ENCODE data around the gene SDF4. TPM values are rescaled to one million over a fixed set of nuclear protein-coding genes. Genes with fewer than 3 reads are reported as not detected.

The SDF4 gene
- total RNA-seq, 1 donor from 2014 or later: 175 TPM

DNA sequence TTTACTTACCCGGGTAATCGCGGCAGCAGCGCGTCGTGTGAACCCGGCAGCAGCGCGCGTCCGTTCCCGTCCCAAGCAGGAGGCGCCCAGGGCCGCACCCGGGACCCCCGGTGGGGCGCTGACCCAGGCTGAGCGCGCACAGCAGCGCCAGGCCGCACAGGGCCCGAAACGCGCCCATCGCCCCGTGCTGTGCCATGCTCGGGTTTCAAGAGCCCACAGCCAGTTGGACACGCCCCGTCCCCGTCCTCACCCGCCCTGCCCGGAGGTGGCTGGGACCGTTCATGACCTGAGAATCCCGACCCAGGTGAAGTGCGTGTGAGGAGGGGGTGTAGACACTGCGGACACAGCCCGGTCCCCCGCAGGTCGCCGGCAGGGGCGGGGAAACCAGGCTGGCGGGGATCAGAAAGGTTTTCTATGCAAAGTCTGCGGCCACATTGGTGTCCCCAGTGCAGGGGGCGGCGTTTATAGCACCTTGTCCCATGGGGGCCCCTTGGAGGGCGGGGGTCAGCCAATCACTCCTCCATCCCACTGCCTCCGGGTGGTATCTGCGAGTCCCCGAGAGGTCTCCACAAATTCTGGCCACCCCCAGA, 25.3 kb downstream of the SDF4 start, which contains the start of gene TNFRSF18:
Gene TNFRSF18 (minus strand): TSS at position 217 of the 590 bp plus-strand sequence. CDS start 21 bp downstream, at position 196.
- H3K9me3 ChIP-seq (ENCODE audit: insufficient read depth, low read depth, low read length): no peaks in the 10 kb centered on the region
- FAIRE-seq: no peak
- H3K27me3 ChIP-seq (ENCODE audit: insufficient read depth, low read length): peaks cover 3% of the 10 kb centered on the region
- no peaks in the 10 kb centered on the region for H3K79me2 ChIP-seq (ENCODE audit: insufficient read depth, low read length)
- H3K4me2 ChIP-seq (ENCODE audit: low read length): peak within 1 kb of the TSS; percentile 73
- no peak within 1 kb of the TSS for H3K27ac ChIP-seq (ENCODE audit: low read depth, low read length)
- H3K9me3 Mint-ChIP-seq (ENCODE audit: unreplicated experiment): no peaks in the 10 kb centered on the region
- H3K27ac Mint-ChIP-seq (ENCODE audit: unreplicated experiment): no peak within 1 kb of the TSS
- no peak within 1 kb of the TSS for H3K9ac ChIP-seq (ENCODE audit: low read length)
- H3K4me1 ChIP-seq (ENCODE audit: insufficient read depth, low read length): peaks cover 27% of the 10 kb centered on the region
- H3K36me3 Mint-ChIP-seq (ENCODE audit: low read depth, unreplicated experiment): no peaks in the 10 kb centered on the region
- H3K4me1 Mint-ChIP-seq (ENCODE audit: low read depth, unreplicated experiment): peaks cover 5% of the 10 kb centered on the region
- H3K4me3 ChIP-seq (ENCODE audit: insufficient read depth, low read depth, low read length): peak within 1 kb of the TSS; percentile 5
- peak within 1 kb of the TSS; percentile 60 for H2AFZ ChIP-seq (ENCODE audit: low read depth, low read length)
- H4K20me1 ChIP-seq (ENCODE audit: insufficient read depth, low read length): no peaks in the 10 kb centered on the region
- no peak for DNase-seq (ENCODE audit: low read depth)
- H3K27me3 Mint-ChIP-seq (ENCODE audit: low read depth, unreplicated experiment): peaks cover 2% of the 10 kb centered on the region
- H3K4me3 Mint-ChIP-seq (ENCODE audit: unreplicated experiment): no peak within 1 kb of the TSS
- H3K36me3 ChIP-seq (ENCODE audit: insufficient read depth, low read length): no peaks in the 10 kb centered on the region
- no peak for TF ChIP-seq EZH2 (IDR thresholded peaks at IDR 0.05; ENCODE audit: insufficient read depth, low read length)
- TF ChIP-seq, protein P1, sequence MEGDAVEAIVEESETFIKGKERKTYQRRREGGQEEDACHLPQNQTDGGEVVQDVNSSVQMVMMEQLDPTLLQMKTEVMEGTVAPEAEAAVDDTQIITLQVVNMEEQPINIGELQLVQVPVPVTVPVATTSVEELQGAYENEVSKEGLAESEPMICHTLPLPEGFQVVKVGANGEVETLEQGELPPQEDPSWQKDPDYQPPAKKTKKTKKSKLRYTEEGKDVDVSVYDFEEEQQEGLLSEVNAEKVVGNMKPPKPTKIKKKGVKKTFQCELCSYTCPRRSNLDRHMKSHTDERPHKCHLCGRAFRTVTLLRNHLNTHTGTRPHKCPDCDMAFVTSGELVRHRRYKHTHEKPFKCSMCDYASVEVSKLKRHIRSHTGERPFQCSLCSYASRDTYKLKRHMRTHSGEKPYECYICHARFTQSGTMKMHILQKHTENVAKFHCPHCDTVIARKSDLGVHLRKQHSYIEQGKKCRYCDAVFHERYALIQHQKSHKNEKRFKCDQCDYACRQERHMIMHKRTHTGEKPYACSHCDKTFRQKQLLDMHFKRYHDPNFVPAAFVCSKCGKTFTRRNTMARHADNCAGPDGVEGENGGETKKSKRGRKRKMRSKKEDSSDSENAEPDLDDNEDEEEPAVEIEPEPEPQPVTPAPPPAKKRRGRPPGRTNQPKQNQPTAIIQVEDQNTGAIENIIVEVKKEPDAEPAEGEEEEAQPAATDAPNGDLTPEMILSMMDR (IDR thresholded peaks at IDR 0.05; ENCODE audit: insufficient read depth, low read depth, low read length): no peak

DNA sequence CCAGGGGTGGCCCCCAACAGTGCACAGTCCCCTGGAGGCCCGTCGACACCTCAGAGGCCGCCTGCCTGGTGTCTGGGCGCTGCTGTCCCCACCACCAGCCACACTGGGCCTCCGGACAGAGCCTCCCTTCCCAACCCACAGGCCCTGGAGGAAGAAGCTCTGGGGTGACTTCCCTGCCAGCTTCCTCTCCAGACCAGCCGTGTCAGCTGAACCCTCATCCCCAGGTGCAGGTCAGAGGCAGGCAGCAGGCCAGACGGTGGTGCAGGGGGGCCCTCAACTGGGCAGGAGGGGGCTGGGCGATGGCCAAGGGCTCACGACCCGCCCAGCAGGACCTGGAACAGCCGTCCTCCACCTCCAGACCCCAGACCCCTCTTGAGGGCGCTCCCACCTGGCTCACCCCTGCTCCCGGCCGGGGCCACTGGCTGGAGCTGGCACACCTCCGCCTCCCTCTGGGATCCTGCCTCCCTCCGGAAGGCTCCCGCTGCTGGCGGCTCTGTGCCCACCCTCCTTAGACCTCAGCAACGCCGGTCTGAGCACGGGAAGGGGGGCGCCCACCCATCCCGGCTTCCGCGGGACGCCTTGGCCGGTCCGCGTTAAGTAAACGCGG, 25.9 kb downstream of the SDF4 start:
- Histone ChIP-seq H4K20me1 (ENCODE audit: insufficient read depth, low read length) (no peaks in the 10 kb centered on the region), H3K27me3 (ENCODE audit: insufficient read depth, low read length) (peaks cover 3% of the 10 kb centered on the region), H3K9me3 (ENCODE audit: insufficient read depth, low read depth, low read length) (no peaks in the 10 kb centered on the region), H3K4me2 (ENCODE audit: low read length) (peak overlapping the region; percentile 73), H3K27ac (ENCODE audit: low read depth, low read length) (no peak overlapping the region), H3K4me3 (ENCODE audit: insufficient read depth, low read depth, low read length) (peak overlapping the region; percentile 5), H3K79me2 (ENCODE audit: insufficient read depth, low read length) (no peaks in the 10 kb centered on the region), H3K4me1 (ENCODE audit: insufficient read depth, low read length) (peaks cover 27% of the 10 kb centered on the region), H2AFZ (ENCODE audit: low read depth, low read length) (peak overlapping the region; percentile 60), H3K9ac (ENCODE audit: low read length) (no peak overlapping the region), H3K36me3 (ENCODE audit: insufficient read depth, low read length) (no peaks in the 10 kb centered on the region)
- FAIRE-seq (no peak), DNase-seq (ENCODE audit: low read depth) (no peak)
- no peaks in the 10 kb centered on the region for H3K36me3 Mint-ChIP-seq (ENCODE audit: low read depth, unreplicated experiment)
- no peaks in the 10 kb centered on the region for H3K9me3 Mint-ChIP-seq (ENCODE audit: unreplicated experiment)
- H3K4me3 Mint-ChIP-seq (ENCODE audit: unreplicated experiment): no peak overlapping the region
- TF ChIP-seq EZH2 (IDR thresholded peaks at IDR 0.05; ENCODE audit: insufficient read depth, low read length): no peak
- TF ChIP-seq, protein P1 (IDR thresholded peaks at IDR 0.05; ENCODE audit: insufficient read depth, low read depth, low read length): no peak
- H3K4me1 Mint-ChIP-seq (ENCODE audit: low read depth, unreplicated experiment): peaks cover 5% of the 10 kb centered on the region
- no peak overlapping the region for H3K27ac Mint-ChIP-seq (ENCODE audit: unreplicated experiment)
- H3K27me3 Mint-ChIP-seq (ENCODE audit: low read depth, unreplicated experiment): peaks cover 2% of the 10 kb centered on the region

Measured in astrocyte (in vitro differentiated cells and primary cell).